HCT116 (cell line): ENCODE measurements around the gene MPPED1. TPM values are rescaled to one million over a fixed set of nuclear protein-coding genes. Genes with fewer than 3 reads are reported as not detected.

Experiments
- ATAC-seq: fragments of 200-7000 bp; cut with Tn5 transposase; 2 replicates; pipeline ENCODE4 v1.9.1; 2020; ENCODE audit warnings: mild to moderate bottlenecking, moderate library complexity
- BruUV-seq: library from RNA; stranded (reverse); fragments of 400-500 nt; replicated peaks from 2 replicates; lab custom pipeline; 2021; lab: Mats Ljungman, UMichigan
- CTCF ChIA-PET: fragments of 300-600 bp; sonication (Branson Sonifier 250); formaldehyde crosslinking; loops from one replicate; lab custom pipeline; 2021; ENCODE audit warnings: antibody characterized with exemption; lab: Charles Lee
- POLR2A ChIA-PET: fragments of 300-600, 350-600 bp; sonication (Branson Sonifier 250); formaldehyde crosslinking; loops from one replicate; lab custom pipeline; 2021; ENCODE audit warnings: antibody characterized with exemption; lab: Charles Lee
- RAD21 ChIA-PET, 2 experiments: fragments of 300-600 bp; sonication (Branson Sonifier 250); formaldehyde crosslinking; loops; one replicate each; lab custom pipeline; 2023; ENCODE audit warnings: low total read pairs in 2 of 2; ENCODE audit not compliant: uncharacterized antibody in 2 of 2, unreplicated experiment in 2 of 2, low non-redundant PET in 1 of 2; lab: Charles Lee
- DNase-seq: peaks from one replicate; pipeline ENCODE4 v3.0.0-alpha.2; 2010; ENCODE audit warnings: low read depth, low spot score
- H2AFZ ChIP-seq: fragments of 200-600 bp; shearing (Covaris generic), sonication (generic); 2 replicates; pipeline ENCODE4 v1.6.1; 2017; ENCODE audit warnings: low read depth, mixed run types, mixed read lengths, antibody characterized with exemption, low read length; ENCODE audit not compliant: poor library complexity, severe bottlenecking
- H3K27ac ChIP-seq: 2 replicates; pipeline ENCODE4 v1.5.1; 2012; ENCODE audit warnings: low read depth, low read length
- H3K27me3 ChIP-seq: fragments of 200-600 bp; sonication (generic); 2 replicates; pipeline ENCODE4 v1.6.1; 2016; ENCODE audit warnings: mixed run types, low read length, mixed read lengths; ENCODE audit not compliant: insufficient read depth
- H3K36me3 ChIP-seq, 2 experiments: fragments of 200-500 bp in 1 of 2; fragments of 200-600 bp in 1 of 2; sonication (Bioruptor generic) in 1 of 2; sonication (generic) in 1 of 2; 2 replicates each; pipeline versions ENCODE4 v1.5.1 to v1.6.1; 2014 to 2016; ENCODE audit warnings: low read length in 2 of 2, inconsistent platforms in 1 of 2, mixed read lengths in 1 of 2, mixed run types in 1 of 2; ENCODE audit not compliant: insufficient read depth in 2 of 2, control insufficient read depth in 1 of 2
- H3K4me1 ChIP-seq, 2 experiments: fragments of 200-600 bp in 1 of 2; sonication (generic) in 1 of 2; 2 replicates each; pipeline versions ENCODE4 v1.5.1 to v1.6.1; 2012 to 2017; ENCODE audit warnings: low read length in 2 of 2, inconsistent platforms in 1 of 2, mild to moderate bottlenecking in 1 of 2, mixed read lengths in 1 of 2, mixed run types in 1 of 2, moderate library complexity in 1 of 2; ENCODE audit not compliant: insufficient read depth in 2 of 2, control insufficient read depth in 1 of 2
- H3K4me2 ChIP-seq: fragments of 200-600 bp; sonication (generic); 2 replicates; pipeline ENCODE4 v1.6.1; 2017; ENCODE audit warnings: mixed run types, low read length, mixed read lengths
- H3K4me3 ChIP-seq, 2 experiments: fragments of 200-600 bp in 1 of 2; sonication (generic) in 1 of 2; replicated peaks in 1 of 2; 2 replicates each; pipeline ENCODE4 v1.5.1; 2011 to 2016; ENCODE audit warnings: low read length in 2 of 2, control low read depth in 1 of 2, low read depth in 1 of 2, mild to moderate bottlenecking in 1 of 2, mixed read lengths in 1 of 2, mixed run types in 1 of 2
- H3K79me2 ChIP-seq: fragments of 200-600 bp; sonication (generic); 2 replicates; pipeline ENCODE4 v1.6.1; 2017; ENCODE audit warnings: mild to moderate bottlenecking, mixed run types, low read length, moderate library complexity, mixed read lengths; ENCODE audit not compliant: insufficient read depth
- H3K9ac ChIP-seq: fragments of 200-600 bp; sonication (generic); 2 replicates; pipeline ENCODE4 v1.6.1; 2016; ENCODE audit warnings: low read length, mixed read lengths
- H3K9me2 ChIP-seq: fragments of 200-600 bp; sonication (generic), shearing (Covaris generic); 2 replicates; pipeline ENCODE4 v1.6.1; 2017; ENCODE audit warnings: mixed run types, mild to moderate bottlenecking, moderate library complexity; ENCODE audit not compliant: insufficient read depth
- H3K9me3 ChIP-seq, 2 experiments: fragments of 200-500 bp in 1 of 2; fragments of 200-600 bp in 1 of 2; sonication (Bioruptor generic) in 1 of 2; sonication (generic) in 1 of 2; 2 replicates each; pipeline ENCODE4 v1.6.1; 2014 to 2017; ENCODE audit warnings: low read length in 2 of 2, mixed read lengths in 2 of 2, inconsistent platforms in 1 of 2, low read depth in 1 of 2, mild to moderate bottlenecking in 1 of 2, mixed run types in 1 of 2, moderate library complexity in 1 of 2; ENCODE audit not compliant: control insufficient read depth in 1 of 2, insufficient read depth in 1 of 2
- H4K20me1 ChIP-seq: fragments of 200-600 bp; sonication (generic), shearing (Covaris generic); 2 replicates; pipeline ENCODE4 v1.6.1; 2017; ENCODE audit warnings: mixed run types, mild to moderate bottlenecking, moderate library complexity; ENCODE audit not compliant: insufficient read depth
- CBX3 ChIP-seq: IDR thresholded peaks from 2 replicates; pipeline ENCODE4 v1.6.1; 2012; ENCODE audit warnings: low read depth
- CEBPB ChIP-seq: IDR thresholded peaks from 2 replicates; pipeline ENCODE4 v1.6.1; 2012; ENCODE audit warnings: low read depth
- EGR1 ChIP-seq: IDR thresholded peaks from 2 replicates; pipeline ENCODE4 v1.6.1; 2012; ENCODE audit warnings: low read depth
- ELF1 ChIP-seq: IDR thresholded peaks from 2 replicates; pipeline ENCODE4 v1.6.1; 2012; ENCODE audit warnings: low read depth, borderline replicate concordance
- EZH2 ChIP-seq: fragments of 200-600 bp; sonication (generic); IDR thresholded peaks from 2 replicates; pipeline ENCODE4 v1.6.1; 2017; ENCODE audit warnings: antibody characterized with exemption, mixed run types
- EZH2phosphoT487 ChIP-seq: fragments of 200-600 bp; IDR thresholded peaks from 2 replicates; pipeline ENCODE4 v1.6.1; 2018; ENCODE audit warnings: antibody characterized with exemption, borderline replicate concordance
- FOSL1 ChIP-seq: IDR thresholded peaks from 2 replicates; pipeline ENCODE4 v1.6.1; 2012; ENCODE audit warnings: low read depth
- POLR2AphosphoS5 ChIP-seq: IDR thresholded peaks from 2 replicates; pipeline ENCODE4 v1.6.1; 2011; ENCODE audit warnings: mild to moderate bottlenecking, low read depth, low read length, moderate library complexity
- RAD21 ChIP-seq: IDR thresholded peaks from 2 replicates; pipeline ENCODE4 v1.6.1; 2012; ENCODE audit warnings: low read depth, mild to moderate bottlenecking
- SP1 ChIP-seq: IDR thresholded peaks from 2 replicates; pipeline ENCODE4 v1.6.1; 2012; ENCODE audit warnings: low read depth
- SRF ChIP-seq: IDR thresholded peaks from 2 replicates; pipeline ENCODE4 v1.6.1; 2012; ENCODE audit warnings: low read depth
- TCF7L2 ChIP-seq: IDR thresholded peaks from 2 replicates; pipeline ENCODE4 v1.7.0; 2011; ENCODE audit warnings: borderline replicate concordance, inconsistent platforms; ENCODE audit not compliant: insufficient read depth, insufficient read length; ENCODE audit errors: extremely low read depth
- ZNF274 ChIP-seq: fragments of 200-500 bp; sonication (Bioruptor generic); IDR thresholded peaks from 2 replicates; pipeline ENCODE4 v1.6.1; 2014; ENCODE audit warnings: mild to moderate bottlenecking, low read depth, low read length, inconsistent platforms
- intact Hi-C: fragments of 100-400 bp; cut with micrococcal nuclease; formaldehyde crosslinking; loops from 2 replicates; pipeline ENCODE4 v1.10.0; 2022
- total RNA-seq: library from RNA; stranded (reverse); gene quantifications from one replicate; pipeline ENCODE4 v1.2.1, GENCODE V29; 2021; ENCODE audit not compliant: unreplicated experiment
- TF ChIP-seq, protein P1 (sequence below): IDR thresholded peaks from 2 replicates; pipeline ENCODE4 v1.6.1; 2012
- TF ChIP-seq, protein P2 (sequence below): IDR thresholded peaks from 2 replicates; pipeline ENCODE4 v1.6.1; 2012
- TF ChIP-seq, protein P3 (sequence below), 3 experiments: fragments of 200-600 bp in 1 of 3; sonication (generic) in 1 of 3; IDR thresholded peaks in 2 of 3; conservative IDR thresholded peaks in 1 of 3; 2 replicates each; pipeline ENCODE4 v1.5.1; 2012 to 2017; ENCODE audit warnings: low read depth in 2 of 3, low read length in 2 of 3, antibody characterized with exemption in 1 of 3, borderline replicate concordance in 1 of 3, control low read depth in 1 of 3, mild to moderate bottlenecking in 1 of 3, mixed read lengths in 1 of 3, mixed run types in 1 of 3, moderate library complexity in 1 of 3; ENCODE audit not compliant: insufficient read depth in 1 of 3

Gene MPPED1
- total RNA-seq, 1 experiment from 2014 or later = not detected

DNA sequence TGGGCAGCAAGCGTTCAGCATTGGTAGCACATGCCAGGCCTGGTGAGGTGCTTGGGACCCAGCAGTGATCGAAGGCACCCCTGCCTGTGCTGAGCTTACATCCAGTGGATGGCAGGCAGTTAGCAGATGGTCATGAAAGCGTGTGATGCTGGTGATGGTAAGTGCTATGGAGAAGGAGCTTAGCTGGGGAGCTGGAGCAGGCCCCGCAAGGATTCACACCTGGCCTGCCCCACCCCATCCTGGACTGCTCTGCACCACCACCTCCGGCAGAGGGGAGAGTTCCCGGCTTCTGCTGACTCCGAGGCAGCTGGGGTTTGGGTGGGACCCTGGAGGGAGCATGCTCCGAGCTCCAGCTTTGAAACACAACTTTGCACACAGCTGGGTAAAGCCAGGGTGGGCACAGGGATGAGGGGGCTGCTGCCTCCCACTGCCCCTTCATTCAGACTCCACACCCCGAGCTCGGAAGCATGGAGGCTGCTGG, 16.2 kb downstream of the MPPED1 start:
- intact Hi-C loops = no loop called here
- H3K27me3 ChIP-seq = peaks cover 28% of the 10 kb centered on the region
- no peak overlapping the region for H3K27ac ChIP-seq
- H3K9me3 ChIP-seq = no peaks in the 10 kb centered on the region
- H3K36me3 ChIP-seq = no peaks in the 10 kb centered on the region
- H3K4me2 ChIP-seq = no peak overlapping the region
- ATAC-seq (no peak), DNase-seq (no peak)
- TF ChIP-seq FOSL1 (no peak), SP1 (no peak)
- H3K4me3 ChIP-seq = no peak overlapping the region
- BruUV-seq = no TSS peak
- no peaks in the 10 kb centered on the region for H3K79me2 ChIP-seq
- H3K9me2 ChIP-seq = no peaks in the 10 kb centered on the region
- POLR2A ChIA-PET = no interaction called here
- no peak overlapping the region for H2AFZ ChIP-seq
- RAD21 ChIA-PET = no interaction called here
- no peaks in the 10 kb centered on the region for H4K20me1 ChIP-seq
- CTCF ChIA-PET = no interaction called here
- H3K9ac ChIP-seq = no peak overlapping the region
- no peaks in the 10 kb centered on the region for H3K4me1 ChIP-seq

DNA sequence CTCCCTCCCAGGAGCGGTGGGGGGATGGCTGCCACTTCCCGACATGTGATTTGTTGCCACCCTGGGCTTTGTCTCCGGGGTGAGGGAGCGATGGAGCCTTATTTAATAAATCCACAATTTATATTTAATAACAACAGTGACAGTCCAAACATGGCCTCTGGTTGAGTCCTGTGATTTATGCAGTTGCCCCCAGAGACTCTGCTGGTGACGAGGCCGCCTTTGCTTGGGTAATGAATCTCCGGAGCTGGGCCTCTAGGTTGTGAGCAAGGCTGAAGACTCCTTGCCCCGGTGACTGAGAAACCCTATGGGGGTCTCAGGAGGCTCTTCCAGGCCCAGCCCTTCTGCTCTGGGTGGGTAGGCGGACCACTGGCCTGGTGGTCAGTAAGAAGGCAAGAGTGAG, 16.7 kb downstream of the MPPED1 start:
- Histone ChIP-seq H4K20me1 (no peaks in the 10 kb centered on the region), H3K4me3 (no peak overlapping the region), H3K4me1 (no peaks in the 10 kb centered on the region), H3K36me3 (no peaks in the 10 kb centered on the region), H3K9ac (no peak overlapping the region), H3K4me2 (no peak overlapping the region), H2AFZ (no peak overlapping the region), H3K9me2 (no peaks in the 10 kb centered on the region), H3K27ac (no peak overlapping the region), H3K9me3 (no peaks in the 10 kb centered on the region), H3K79me2 (no peaks in the 10 kb centered on the region), H3K27me3 (peaks cover 30% of the 10 kb centered on the region)
- no peak for DNase-seq
- BruUV-seq = no TSS peak
- ATAC-seq = no peak
- RAD21 ChIA-PET = no interaction called here
- CTCF ChIA-PET = no interaction called here
- POLR2A ChIA-PET = no interaction called here
- intact Hi-C loops = no loop called here
- TF ChIP-seq CBX3 (no peak), RAD21 (no peak), CEBPB (no peak), SP1 (no peak), TCF7L2 (no peak), FOSL1 (no peak), EZH2 (no peak), ELF1 (no peak), ZNF274 (no peak), EZH2phosphoT487 (no peak), EGR1 (no peak), POLR2AphosphoS5 (no peak), SRF (no peak)
- TF ChIP-seq, protein P1, sequence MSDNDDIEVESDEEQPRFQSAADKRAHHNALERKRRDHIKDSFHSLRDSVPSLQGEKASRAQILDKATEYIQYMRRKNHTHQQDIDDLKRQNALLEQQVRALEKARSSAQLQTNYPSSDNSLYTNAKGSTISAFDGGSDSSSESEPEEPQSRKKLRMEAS = no peak
- TF ChIP-seq, protein P2, sequence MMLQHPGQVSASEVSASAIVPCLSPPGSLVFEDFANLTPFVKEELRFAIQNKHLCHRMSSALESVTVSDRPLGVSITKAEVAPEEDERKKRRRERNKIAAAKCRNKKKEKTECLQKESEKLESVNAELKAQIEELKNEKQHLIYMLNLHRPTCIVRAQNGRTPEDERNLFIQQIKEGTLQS = no peak
- TF ChIP-seq, protein P3, sequence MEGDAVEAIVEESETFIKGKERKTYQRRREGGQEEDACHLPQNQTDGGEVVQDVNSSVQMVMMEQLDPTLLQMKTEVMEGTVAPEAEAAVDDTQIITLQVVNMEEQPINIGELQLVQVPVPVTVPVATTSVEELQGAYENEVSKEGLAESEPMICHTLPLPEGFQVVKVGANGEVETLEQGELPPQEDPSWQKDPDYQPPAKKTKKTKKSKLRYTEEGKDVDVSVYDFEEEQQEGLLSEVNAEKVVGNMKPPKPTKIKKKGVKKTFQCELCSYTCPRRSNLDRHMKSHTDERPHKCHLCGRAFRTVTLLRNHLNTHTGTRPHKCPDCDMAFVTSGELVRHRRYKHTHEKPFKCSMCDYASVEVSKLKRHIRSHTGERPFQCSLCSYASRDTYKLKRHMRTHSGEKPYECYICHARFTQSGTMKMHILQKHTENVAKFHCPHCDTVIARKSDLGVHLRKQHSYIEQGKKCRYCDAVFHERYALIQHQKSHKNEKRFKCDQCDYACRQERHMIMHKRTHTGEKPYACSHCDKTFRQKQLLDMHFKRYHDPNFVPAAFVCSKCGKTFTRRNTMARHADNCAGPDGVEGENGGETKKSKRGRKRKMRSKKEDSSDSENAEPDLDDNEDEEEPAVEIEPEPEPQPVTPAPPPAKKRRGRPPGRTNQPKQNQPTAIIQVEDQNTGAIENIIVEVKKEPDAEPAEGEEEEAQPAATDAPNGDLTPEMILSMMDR (IDR thresholded peaks at IDR 0.05 in 2 of 3, conservative IDR thresholded peaks at IDR 0.05 in 1 of 3; ENCODE audit: borderline replicate concordance in 1 of 3, insufficient read depth in 1 of 3, low read depth in 2 of 3, low read length in 2 of 3) = no peak
